Uterus (tissue), 4 donors: ENCODE measurements around the gene TGFB1I1. TPM values are rescaled to one million over a fixed set of nuclear protein-coding genes. Genes with fewer than 3 reads are reported as not detected.
"Not testable (repeated sequence)": the region's sequence is repeated elsewhere in the genome, so short reads cannot be mapped to it uniquely, and the experiment has no call there.

Source experiments
- DNase-seq, 2 donors: peaks; one replicate each; pipeline ENCODE4 v3.0.0-alpha.2; 2019 to 2020
- H3K27ac ChIP-seq, 2 donors: fragments of 200-600 bp; sonication (generic); 1 replicate in 1 of 2; 2 replicates in 1 of 2; pipeline ENCODE4 v1.5.1; 2016 to 2018
- H3K27me3 ChIP-seq, 2 donors: fragments of 200-600 bp; sonication (generic); one replicate each; pipeline ENCODE4 v1.5.1; 2018 to 2019; ENCODE audit warnings: control low read depth in 1 of 2
- H3K36me3 ChIP-seq, 2 donors: fragments of 200-600 bp; sonication (generic); one replicate each; pipeline ENCODE4 v1.5.1; 2019; ENCODE audit warnings: control low read depth in 1 of 2
- H3K4me1 ChIP-seq, 2 donors: fragments of 200-600 bp; sonication (generic); one replicate each; pipeline ENCODE4 v1.5.1; 2018 to 2019; ENCODE audit warnings: control low read depth in 1 of 2
- H3K4me3 ChIP-seq, 2 donors: fragments of 200-600 bp; sonication (generic); 1 replicate in 1 of 2; 2 replicates in 1 of 2; pipeline ENCODE4 v1.5.1; 2018 to 2019; ENCODE audit warnings: mild to moderate bottlenecking in 1 of 2
- H3K9me3 ChIP-seq, 2 donors: fragments of 200-600 bp; sonication (generic); one replicate each; pipeline ENCODE4 v1.5.1; 2019; ENCODE audit warnings: control low read depth in 1 of 2
- CTCF ChIP-seq, 4 experiments: fragments of 200-600 bp in 2 of 4; fragments of 450-650 bp in 2 of 4; sonication (generic) in 2 of 4; IDR thresholded peaks; one replicate each; pipeline ENCODE4 v1.5.1; 2016 to 2019; ENCODE audit warnings: antibody characterized with exemption in 4 of 4, mild to moderate bottlenecking in 2 of 4, moderate library complexity in 1 of 4
- POLR2A ChIP-seq, 2 donors: fragments of 450-650 bp; IDR thresholded peaks; one replicate each; pipeline ENCODE4 v1.6.1; 2016; ENCODE audit warnings: antibody characterized with exemption in 2 of 2, mild to moderate bottlenecking in 1 of 2, moderate library complexity in 1 of 2
- intact Hi-C: fragments of 100-400 bp; cut with DNase I; formaldehyde crosslinking; loops from one replicate; pipeline ENCODE4 v1.15.1; 2023; ENCODE audit warnings: low total_unique reads
- total RNA-seq, 4 donors: library from RNA; depleted of rRNA in 3 of 4; stranded (reverse); fragments of >200 nt in 3 of 4; gene quantifications; one replicate each; pipeline versions ENCODE4 v1.1.0 to v1.2.4, GENCODE V29; 2014 to 2023
- donor health status: DM: yes; HTN: yes; CAD: no.

The TGFB1I1 gene
- total RNA-seq, 4 donors from 2014 or later: 61.1 to 336 (median 107) TPM

GRCh38 chr16:31501226-31501965 is 29.4 kb downstream of the TGFB1I1 start:
- TF ChIP-seq CTCF (IDR thresholded peaks at IDR 0.05) (no peak), POLR2A (IDR thresholded peaks at IDR 0.05) (no peak)
- intact Hi-C loops: no loop called here
- H3K27me3 ChIP-seq: no peaks in the 10 kb centered on the region
- H3K36me3 ChIP-seq: no peaks in the 10 kb centered on the region
- H3K4me3 ChIP-seq: no peak overlapping the region
- H3K27ac ChIP-seq: no peak overlapping the region
- no peak for DNase-seq
- H3K4me1 ChIP-seq: no peaks in the 10 kb centered on the region
- no peaks in the 10 kb centered on the region for H3K9me3 ChIP-seq

GRCh38 chr16:31501966-31502348 is 30.0 kb downstream of the TGFB1I1 start:
- Histone ChIP-seq H3K4me3 (no peak overlapping the region), H3K36me3 (no peaks in the 10 kb centered on the region), H3K9me3 (no peaks in the 10 kb centered on the region), H3K27ac (no peak overlapping the region), H3K27me3 (no peaks in the 10 kb centered on the region), H3K4me1 (peaks cover 0 to 3% of the 10 kb centered on the region in 2 donors)
- intact Hi-C loops: no loop called here
- no peak for DNase-seq
- TF ChIP-seq CTCF (IDR thresholded peaks at IDR 0.05): no peak
- no peak for TF ChIP-seq POLR2A (IDR thresholded peaks at IDR 0.05)

GRCh38 chr16:31502981-31503380 is 31.0 kb downstream of the TGFB1I1 start:
- H3K9me3 ChIP-seq: no peaks in the 10 kb centered on the region
- no peak overlapping the region for H3K4me3 ChIP-seq
- H3K27ac ChIP-seq: no peak overlapping the region
- no peaks in the 10 kb centered on the region for H3K36me3 ChIP-seq
- no peaks in the 10 kb centered on the region for H3K27me3 ChIP-seq
- H3K4me1 ChIP-seq: peaks cover 0 to 9% of the 10 kb centered on the region in 2 donors
- intact Hi-C loops: no loop called here
- TF ChIP-seq POLR2A (IDR thresholded peaks at IDR 0.05) (no peak), CTCF (IDR thresholded peaks at IDR 0.05) (no peak)
- no peak for DNase-seq

GRCh38 chr16:31503555-31503954 is 31.6 kb downstream of the TGFB1I1 start:
- H3K9me3 ChIP-seq, H3K4me1 ChIP-seq, intact Hi-C loops, H3K27ac ChIP-seq, H3K36me3 ChIP-seq, H3K4me3 ChIP-seq, H3K27me3 ChIP-seq, DNase-seq: not testable (repeated sequence)

- H3K36me3 ChIP-seq: no peaks in the 10 kb centered on the region
- H3K4me1 ChIP-seq: peaks cover 0 to 9% of the 10 kb centered on the region in 2 donors
- no peak overlapping the region for H3K27ac ChIP-seq
- no peaks in the 10 kb centered on the region for H3K9me3 ChIP-seq
- intact Hi-C loops: no loop called here
- H3K4me3 ChIP-seq: no peak overlapping the region
- no peak for DNase-seq
- TF ChIP-seq POLR2A (IDR thresholded peaks at IDR 0.05) (no peak), CTCF (IDR thresholded peaks at IDR 0.05) (no peak)
- no peaks in the 10 kb centered on the region for H3K27me3 ChIP-seq
These were observed 32.2 kb downstream of the TGFB1I1 start for GRCh38 chr16:31504159-31504558.
